NT2/D1 (cell line): ENCODE data around the gene MAPK11.

Source experiments
- DNase-seq: peaks from one replicate; pipeline ENCODE4 v3.0.0-alpha.2; 2011; ENCODE audit warnings: low read depth, low spot score
- H3K27me3 ChIP-seq: 2 replicates; pipeline ENCODE4 v1.6.0; 2011; ENCODE audit warnings: mild to moderate bottlenecking; ENCODE audit not compliant: insufficient read length, insufficient read depth
- H3K36me3 ChIP-seq: 2 replicates; pipeline ENCODE4 v1.6.1; 2011; ENCODE audit warnings: mild to moderate bottlenecking, low read length, mixed read lengths; ENCODE audit not compliant: insufficient read depth, insufficient read length
- H3K4me1 ChIP-seq: 2 replicates; pipeline ENCODE4 v1.5.1; 2011; ENCODE audit not compliant: insufficient read depth, insufficient read length
- H3K4me3 ChIP-seq: 2 replicates; pipeline ENCODE4 v1.5.1; 2011; ENCODE audit warnings: low read depth; ENCODE audit not compliant: insufficient read length
- H3K9ac ChIP-seq: 2 replicates; pipeline ENCODE4 v1.6.0; 2011; ENCODE audit warnings: low read depth; ENCODE audit not compliant: insufficient read length
- H3K9me3 ChIP-seq: 2 replicates; pipeline ENCODE4 v1.5.1; 2011; ENCODE audit warnings: mild to moderate bottlenecking, low read length; ENCODE audit not compliant: insufficient read depth
- SUZ12 ChIP-seq: IDR thresholded peaks from 2 replicates; pipeline ENCODE4 v1.6.1; 2011; ENCODE audit not compliant: insufficient read length, insufficient read depth; ENCODE audit errors: extremely low read depth
- YY1 ChIP-seq: IDR thresholded peaks from 2 replicates; pipeline ENCODE4 v1.6.1; 2011; ENCODE audit not compliant: insufficient read length, insufficient read depth
- ZNF274 ChIP-seq: IDR thresholded peaks from 2 replicates; pipeline ENCODE4 v1.6.1; 2011; ENCODE audit warnings: mild to moderate bottlenecking, low read depth, low read length

MAPK11 gene

DNA sequence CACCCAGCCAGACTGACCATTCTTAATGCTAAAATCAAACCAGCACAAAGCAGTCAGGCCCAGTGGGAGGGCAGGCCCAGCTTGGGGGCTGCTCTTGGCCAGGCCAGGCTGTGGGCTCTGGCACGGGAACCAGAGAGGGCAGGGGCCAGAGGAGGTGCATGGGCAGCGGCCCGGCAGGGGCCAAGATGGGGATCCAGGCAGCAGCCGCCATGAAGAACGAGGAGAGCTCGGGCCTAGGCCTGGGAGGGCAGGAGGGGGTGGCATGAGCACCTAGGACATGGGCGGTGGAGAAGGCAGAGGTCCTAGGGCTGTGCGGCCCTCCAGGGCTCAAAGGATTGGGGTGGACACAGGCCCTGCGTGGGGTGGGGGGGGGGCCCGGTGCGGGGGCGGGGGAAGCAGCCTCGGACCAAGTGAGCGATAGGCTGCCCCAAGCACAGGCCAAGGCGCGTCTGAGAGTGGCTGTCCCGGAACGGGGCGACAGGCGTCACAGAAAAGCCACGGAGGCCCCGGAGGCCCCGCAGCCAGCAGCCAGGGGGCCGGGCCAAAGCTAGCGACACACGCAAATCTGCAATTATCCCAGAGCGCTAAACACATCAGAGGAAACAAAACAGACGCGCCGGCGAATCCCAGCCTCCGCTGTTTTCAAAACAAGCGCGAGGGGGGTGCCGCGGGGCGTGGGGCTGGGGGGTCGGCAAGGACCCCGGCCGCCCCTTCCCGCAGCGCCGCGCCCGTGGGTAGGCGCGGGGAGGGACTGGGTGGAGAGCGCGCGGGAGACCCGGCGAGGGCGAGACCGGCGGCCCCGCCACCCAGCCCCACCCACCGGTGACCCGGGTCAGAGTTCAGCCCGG lies 29.0 kb upstream of the MAPK11 start:
- no peak overlapping the region for H3K9ac ChIP-seq
- no peak for DNase-seq
- H3K27me3 ChIP-seq = no peaks in the 10 kb centered on the region
- peaks cover 19% of the 10 kb centered on the region for H3K36me3 ChIP-seq
- TF ChIP-seq ZNF274 (no peak), SUZ12 (no peak), YY1 (no peak)
- no peaks in the 10 kb centered on the region for H3K9me3 ChIP-seq
- peak overlapping the region; percentile 26 for H3K4me3 ChIP-seq
- H3K4me1 ChIP-seq = peaks cover 24% of the 10 kb centered on the region

DNA sequence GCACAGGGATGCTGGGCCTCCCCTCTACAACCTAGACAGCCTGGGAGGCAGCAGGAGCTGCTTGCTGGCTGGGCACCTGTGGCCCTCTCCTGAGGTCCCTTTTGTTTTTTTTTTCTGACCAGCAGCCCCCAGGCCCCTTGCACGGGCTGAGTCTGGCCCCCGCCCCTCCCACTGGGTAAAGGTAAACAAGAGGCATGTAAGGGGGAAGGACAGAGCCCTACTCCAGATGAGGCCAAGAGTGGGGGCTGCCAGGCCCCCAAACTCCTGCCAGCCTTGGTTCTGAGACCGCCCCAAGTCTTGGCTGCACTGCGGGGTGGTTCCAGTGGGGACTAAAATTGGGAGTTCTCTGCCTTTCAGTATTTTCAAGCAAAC lies 28.1 kb upstream of the MAPK11 start:
- H3K4me3 ChIP-seq = no peak overlapping the region
- no peak overlapping the region for H3K9ac ChIP-seq
- H3K4me1 ChIP-seq = peaks cover 18% of the 10 kb centered on the region
- peaks cover 20% of the 10 kb centered on the region for H3K36me3 ChIP-seq
- H3K9me3 ChIP-seq = no peaks in the 10 kb centered on the region
- H3K27me3 ChIP-seq = no peaks in the 10 kb centered on the region
- TF ChIP-seq ZNF274 (no peak), SUZ12 (no peak), YY1 (no peak)
- DNase-seq = no peak

DNA sequence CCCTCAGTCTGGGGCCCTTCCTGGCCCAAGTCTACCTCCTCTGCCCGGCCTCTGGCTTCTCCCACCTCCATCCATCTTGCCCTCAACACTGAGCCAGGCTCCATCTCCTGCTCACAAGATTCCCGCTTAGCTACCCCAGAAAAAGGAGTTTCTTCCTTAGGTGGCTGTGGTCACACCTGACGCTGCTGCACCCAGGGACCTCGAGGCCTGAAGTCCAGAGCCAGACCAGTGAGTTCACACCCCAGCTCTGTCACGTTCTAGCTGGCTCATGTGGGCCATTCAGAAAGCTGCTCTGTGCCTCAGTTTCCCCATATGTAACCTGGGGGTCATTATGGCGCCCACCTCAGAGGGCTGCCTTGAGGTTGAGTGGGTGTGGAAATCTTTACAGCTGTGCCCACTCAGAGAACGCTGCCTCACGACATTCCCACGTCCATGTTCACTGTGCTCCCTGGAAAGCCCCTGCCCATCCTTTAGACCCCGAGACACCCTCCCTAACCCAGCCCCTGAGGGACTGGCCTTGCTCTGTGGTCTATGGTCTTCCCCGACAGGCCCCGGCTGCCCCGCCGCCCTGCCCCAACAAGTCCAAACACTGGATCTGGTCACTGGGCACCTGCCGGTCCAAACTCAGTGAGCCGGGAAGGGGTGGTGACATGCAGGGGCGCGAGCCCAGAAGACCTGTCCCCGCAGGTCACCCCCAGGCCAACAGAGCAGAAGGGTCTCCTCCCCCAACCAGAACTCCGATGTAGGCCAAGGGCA lies 27.5 kb upstream of the MAPK11 start:
- Histone ChIP-seq H3K4me1 (peaks cover 22% of the 10 kb centered on the region), H3K27me3 (no peaks in the 10 kb centered on the region), H3K36me3 (peaks cover 16% of the 10 kb centered on the region), H3K9ac (no peak overlapping the region), H3K9me3 (no peaks in the 10 kb centered on the region), H3K4me3 (no peak overlapping the region)
- no peak for DNase-seq
- TF ChIP-seq YY1 (no peak), ZNF274 (no peak), SUZ12 (no peak)

GRCh38 chr22:50296658-50297490 lies 26.7 kb upstream of the MAPK11 start:
- Histone ChIP-seq H3K4me3 (no peak overlapping the region), H3K9me3 (no peaks in the 10 kb centered on the region), H3K27me3 (no peaks in the 10 kb centered on the region), H3K36me3 (peaks cover 16% of the 10 kb centered on the region), H3K4me1 (peaks cover 26% of the 10 kb centered on the region), H3K9ac (no peak overlapping the region)
- no peak for DNase-seq
- TF ChIP-seq SUZ12 (no peak), YY1 (no peak), ZNF274 (no peak)

- Histone ChIP-seq H3K36me3 (peaks cover 38% of the 10 kb centered on the region), H3K4me3 (no peak overlapping the region), H3K9ac (peak overlapping the region; percentile 12), H3K9me3 (no peaks in the 10 kb centered on the region), H3K27me3 (no peaks in the 10 kb centered on the region), H3K4me1 (peaks cover 28% of the 10 kb centered on the region)
- no peak for DNase-seq
- TF ChIP-seq ZNF274 = no peak
- no peak for TF ChIP-seq SUZ12
- TF ChIP-seq YY1 = no peak
Measured at GRCh38 chr22:50294319-50294656, 24.1 kb upstream of the MAPK11 start.

GRCh38 chr22:50293441-50294318 lies 23.5 kb upstream of the MAPK11 start:
- peaks cover 45% of the 10 kb centered on the region for H3K36me3 ChIP-seq
- H3K4me3 ChIP-seq = no peak overlapping the region
- DNase-seq = peak; percentile 44
- TF ChIP-seq YY1 = no peak
- no peak for TF ChIP-seq SUZ12
- no peak for TF ChIP-seq ZNF274
- no peaks in the 10 kb centered on the region for H3K9me3 ChIP-seq
- H3K9ac ChIP-seq = peak overlapping the region; percentile 12
- H3K4me1 ChIP-seq = peaks cover 28% of the 10 kb centered on the region
- H3K27me3 ChIP-seq = no peaks in the 10 kb centered on the region
